ENCODE data around the gene MAOB.

The MAOB gene

DNA sequence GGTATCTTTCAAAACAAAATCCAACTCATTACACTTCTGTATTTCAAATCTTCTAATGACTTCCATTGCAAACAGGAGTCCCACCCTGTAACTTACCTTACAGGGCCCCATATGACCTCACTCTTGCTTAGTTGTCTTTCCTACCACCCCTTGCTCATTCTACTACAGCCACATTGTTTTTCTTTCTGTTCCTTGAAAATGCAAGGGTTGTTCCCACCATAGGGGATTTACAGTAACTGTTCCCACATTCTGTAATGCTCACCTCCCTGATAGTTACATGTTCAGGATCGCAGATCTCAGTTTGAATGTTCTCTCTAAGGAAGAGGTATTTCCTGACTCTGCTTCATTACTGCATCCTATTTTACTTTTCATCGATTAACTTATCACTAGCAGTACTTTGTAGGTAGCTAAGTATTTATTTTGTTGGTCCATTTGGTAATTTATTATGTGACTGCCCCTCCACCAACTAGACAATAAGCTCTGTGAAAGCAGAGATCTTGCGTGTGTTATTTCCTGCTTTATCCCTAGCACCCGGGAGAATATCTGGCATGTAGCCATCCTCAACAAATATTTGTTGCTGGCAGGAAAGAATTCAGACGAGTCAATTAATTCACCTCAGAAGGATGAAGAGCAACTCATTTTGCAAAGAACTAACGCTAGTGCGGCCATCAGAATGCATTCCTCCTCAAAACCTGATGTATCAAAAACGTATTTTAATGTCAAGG, 21.4 kb downstream of the MAOB start:
- DNase-seq = no peak

DNA sequence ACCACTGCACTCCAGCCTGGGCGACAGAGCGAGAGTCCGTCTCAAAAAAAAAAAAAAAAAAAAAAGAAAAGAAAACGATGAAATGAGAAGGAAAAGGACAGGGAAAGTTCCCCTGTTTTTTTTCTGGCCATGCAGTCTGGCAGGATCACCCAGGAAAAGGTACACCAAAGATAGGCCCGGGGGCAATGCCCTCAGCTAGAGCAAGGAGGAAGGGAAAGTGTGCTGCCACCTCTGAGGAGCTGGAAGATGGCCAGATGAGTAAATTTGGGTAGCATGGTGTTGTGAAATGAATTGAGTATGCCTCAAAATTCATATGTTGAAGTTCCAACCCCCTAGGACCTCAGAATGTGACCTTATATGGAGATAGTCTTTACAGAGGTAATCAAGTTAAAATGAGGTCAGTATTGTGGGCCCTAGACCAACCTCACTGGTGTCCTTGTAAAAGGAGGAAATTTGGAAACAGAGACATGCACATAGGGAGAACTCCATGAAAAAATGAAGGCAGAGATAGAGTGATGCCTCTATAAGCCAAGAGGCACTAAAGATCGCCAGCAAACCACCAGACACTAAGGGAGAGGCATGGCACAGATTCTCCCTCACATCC, 28.9 kb downstream of the MAOB start:
- no peak for DNase-seq

- no peak for DNase-seq
Observed at GRCh38 chrX:43850629-43851028, 31.6 kb downstream of the MAOB start.

- no peak for DNase-seq
Observed at GRCh38 chrX:43849173-43849572, 33.1 kb downstream of the MAOB start.

- DNase-seq = no peak
Observed at GRCh38 chrX:43847352-43847751, 34.9 kb downstream of the MAOB start.

GRCh38 chrX:43846558-43846957, 35.7 kb downstream of the MAOB start:
- no peak for DNase-seq

GRCh38 chrX:43845776-43846175, 36.5 kb downstream of the MAOB start:
- no peak for DNase-seq

GRCh38 chrX:43840265-43840664, 42.0 kb downstream of the MAOB start:
- DNase-seq = no peak

- DNase-seq = no peak
Observed at GRCh38 chrX:43836435-43837184, 45.6 kb downstream of the MAOB start.

DNA sequence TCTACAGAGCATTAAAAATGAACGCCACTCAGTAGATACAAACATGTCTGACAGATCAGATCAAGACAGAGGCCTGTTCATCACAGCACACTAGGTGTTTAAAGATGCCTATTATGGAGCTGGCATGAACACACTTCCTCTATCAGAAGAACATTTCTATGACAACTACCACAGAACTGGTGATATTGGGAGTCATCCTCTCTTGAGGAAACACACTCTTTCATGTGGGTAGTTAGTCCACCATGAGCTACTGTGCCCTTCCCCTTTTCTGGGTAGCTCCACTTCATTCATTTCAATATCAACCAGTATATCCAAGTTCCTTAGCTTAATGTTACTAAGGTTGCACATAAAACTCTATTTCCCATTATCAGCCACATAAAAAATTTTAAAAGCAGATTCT, 46.7 kb downstream of the MAOB start:
- no peak for DNase-seq

GRCh38 chrX:43827791-43828190, 54.5 kb downstream of the MAOB start:
- no peak for DNase-seq

DNA sequence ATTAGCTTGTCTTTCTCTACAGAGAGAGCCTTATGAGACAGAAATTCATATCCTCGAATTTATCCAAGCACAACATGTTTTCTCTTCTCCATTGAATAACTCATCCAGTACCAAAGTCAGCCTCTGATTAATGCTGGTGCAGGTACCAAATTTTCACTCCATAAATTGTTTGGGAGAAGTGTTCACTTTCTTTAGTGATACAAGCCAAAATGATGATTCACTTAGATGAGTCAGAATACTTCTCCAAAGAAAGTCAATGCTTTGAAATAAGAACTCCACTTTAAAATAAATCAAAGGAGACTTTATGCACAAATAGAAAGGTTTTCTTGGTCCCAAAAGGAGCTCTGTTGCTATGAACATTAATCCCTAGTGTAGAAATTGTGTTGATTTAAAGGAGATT, 60.2 kb downstream of the MAOB start:
- no peak for DNase-seq

- no peak for DNase-seq
Observed at GRCh38 chrX:43817444-43817843, 64.8 kb downstream of the MAOB start.

DNA sequence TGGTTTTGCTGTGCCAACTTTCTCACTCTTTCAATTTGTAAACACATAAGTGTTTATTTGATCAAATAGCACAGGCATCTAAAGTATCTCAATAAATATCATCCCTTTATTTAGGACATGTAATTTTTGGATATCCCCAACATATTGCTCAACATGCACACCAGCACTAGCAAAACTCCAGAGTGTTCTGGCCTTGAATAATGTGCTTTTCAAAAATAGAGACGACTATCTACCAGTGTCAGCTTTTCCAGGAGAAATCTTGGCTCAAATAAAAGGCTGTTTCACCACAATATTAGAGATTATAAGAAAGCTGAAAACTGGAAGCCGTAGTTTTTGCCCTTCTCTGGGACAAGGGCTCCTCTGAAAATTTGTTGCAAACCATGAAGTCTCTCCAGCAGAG, 67.0 kb downstream of the MAOB start:
- DNase-seq = no peak

DNA sequence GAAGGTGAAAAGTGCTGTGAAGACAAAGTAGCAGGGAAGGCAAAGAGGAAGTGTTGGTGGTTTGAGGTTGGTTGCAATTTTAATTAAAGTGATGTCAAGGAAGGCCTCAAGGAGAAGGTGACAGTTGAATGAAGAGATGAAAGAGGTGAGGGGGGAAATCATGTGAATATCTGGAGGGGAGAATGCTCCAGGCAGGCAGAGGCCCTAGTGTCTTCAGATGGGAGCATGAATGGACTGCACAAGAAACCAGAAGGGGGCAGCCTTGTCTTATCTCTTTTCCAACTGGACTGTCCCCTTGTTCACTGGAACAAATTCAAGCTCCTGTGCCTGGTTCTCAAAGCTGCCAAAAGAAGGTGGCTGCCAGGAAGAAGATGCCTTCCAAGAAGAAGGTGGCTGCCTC, 68.4 kb downstream of the MAOB start:
- DNase-seq = no peak

DNA sequence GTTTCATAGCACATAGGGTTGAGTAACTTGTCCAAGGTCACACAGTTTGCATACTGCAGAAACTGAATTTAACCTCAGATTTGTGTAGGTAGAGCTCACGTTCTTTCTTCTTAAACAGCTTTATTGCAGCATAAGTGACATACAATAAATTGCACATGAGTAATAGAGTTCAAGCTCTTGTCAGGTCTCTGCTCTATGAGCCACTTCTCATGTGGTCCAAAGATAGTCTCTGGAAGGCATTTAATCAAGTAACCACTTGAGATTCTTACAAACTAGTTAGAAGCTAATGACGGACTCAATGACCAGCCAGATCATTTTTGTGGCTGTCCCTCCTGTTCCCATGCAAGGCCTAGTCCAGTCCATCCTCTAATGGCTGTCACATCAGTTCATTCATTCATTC, 68.9 kb downstream of the MAOB start:
- DNase-seq = no peak

- DNase-seq = no peak
Observed at GRCh38 chrX:43809463-43809862, 72.8 kb downstream of the MAOB start.

GRCh38 chrX:43808231-43808630, 74.0 kb downstream of the MAOB start:
- DNase-seq = no peak

DNA sequence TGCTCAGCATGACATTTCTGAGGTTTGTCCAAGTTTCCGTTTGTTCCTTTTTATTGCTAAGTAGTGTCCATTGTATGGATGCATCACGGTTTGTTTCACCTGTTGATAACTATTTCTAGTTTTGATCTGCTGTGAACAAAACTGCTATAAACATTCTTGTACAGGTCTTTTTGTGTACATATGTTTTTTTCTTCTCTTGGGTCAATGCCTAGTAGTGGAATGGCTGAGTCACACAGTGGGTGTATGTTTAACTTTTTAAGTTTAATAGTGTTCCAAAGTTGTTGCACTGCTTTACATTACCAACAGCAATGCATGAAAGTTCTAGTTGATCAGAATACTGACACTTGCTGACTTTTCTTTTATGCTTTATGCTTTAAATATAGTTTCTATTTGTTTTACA, 76.7 kb downstream of the MAOB start:
- DNase-seq = no peak

GRCh38 chrX:43804021-43804420, 78.2 kb downstream of the MAOB start:
- DNase-seq = no peak

DNA sequence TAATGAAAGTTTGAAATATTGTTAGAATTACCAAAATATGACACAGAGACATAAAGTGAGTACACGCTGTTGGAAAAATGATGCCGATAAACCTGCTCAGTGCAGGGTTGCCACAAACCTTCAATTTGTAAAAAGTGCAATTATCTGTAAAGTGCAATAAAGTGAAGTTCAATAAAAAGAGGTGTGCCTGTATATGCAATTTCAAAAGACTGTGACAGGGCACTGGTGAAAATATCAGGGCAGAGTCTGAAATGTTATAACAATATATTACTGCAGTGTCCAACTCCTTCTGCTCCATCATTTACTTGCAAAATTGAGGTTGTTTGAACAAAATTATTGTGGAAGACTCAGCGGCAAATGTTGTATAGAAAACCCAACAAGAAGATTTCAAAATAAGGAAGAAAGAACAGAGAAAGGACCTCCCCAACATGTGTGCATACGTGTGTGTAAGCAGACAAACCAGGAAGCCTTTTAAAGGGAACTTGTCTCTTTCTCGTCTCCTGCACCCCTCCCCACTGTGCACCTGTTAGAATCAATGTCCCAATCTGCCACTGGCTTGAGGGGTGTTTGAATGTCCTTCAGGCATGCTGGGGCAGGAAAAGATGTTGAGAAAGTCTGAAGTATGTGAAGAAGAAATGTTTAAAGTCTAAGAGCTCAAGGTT, 96.2 kb downstream of the MAOB start:
- no peak for DNase-seq

DNA sequence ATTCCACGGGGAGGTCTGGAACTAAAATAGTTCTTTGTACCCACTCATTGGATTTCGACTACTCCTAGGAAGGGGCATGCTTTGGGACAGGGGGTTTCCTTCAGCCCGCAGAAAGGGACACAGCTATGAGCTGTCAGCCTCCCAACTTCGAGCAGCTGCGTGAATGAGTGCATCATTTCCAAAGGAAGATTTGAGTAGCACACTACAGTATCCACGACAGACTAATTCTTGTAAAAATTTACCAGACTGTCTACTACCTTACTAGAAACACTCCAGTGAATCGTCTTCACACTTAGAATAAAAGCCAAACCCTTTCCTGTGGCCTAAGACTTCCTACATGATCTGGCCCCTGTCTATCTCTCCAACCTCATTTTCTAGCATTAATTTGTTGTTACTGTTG, 124.2 kb downstream of the MAOB start:
- DNase-seq = no peak

DNA sequence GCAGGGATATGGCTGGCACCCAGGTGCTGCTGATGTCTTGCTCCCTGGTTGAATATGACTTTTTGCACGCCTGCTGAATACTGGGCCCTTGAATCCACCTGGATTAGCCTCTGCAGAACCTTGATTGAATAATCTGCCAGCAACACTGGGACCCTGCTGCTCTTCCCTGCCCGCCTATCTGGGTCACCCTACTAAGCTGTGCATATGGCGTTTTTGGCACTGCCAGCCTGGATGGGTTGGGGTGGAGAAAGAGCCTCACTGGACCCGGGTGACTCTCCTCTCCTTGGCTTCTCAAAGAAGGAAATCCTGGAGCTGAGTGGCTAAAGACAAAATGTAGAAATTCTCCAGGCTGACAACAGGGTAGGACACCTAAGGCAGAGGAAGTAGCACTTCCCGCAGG, 126.2 kb downstream of the MAOB start:
- DNase-seq = no peak

DNA sequence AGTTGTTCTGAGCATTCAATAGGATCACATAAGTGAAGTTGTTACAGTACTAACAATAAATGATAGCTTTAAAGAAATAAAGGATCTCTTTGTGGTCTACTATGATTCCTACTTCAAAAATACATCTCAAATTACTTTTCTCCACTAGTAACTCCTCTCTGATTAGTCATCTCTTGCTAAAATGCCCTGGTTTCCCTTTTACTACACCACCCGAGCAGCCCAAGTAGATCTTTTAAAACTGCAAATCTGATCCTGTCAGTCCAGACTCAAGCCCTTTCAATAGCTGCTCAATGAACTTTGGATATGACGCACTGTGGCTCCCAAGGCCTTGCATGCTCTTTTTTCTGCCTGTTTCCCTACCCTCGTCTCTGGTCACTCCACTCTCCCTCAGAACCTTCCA, 128.6 kb downstream of the MAOB start:
- no peak for DNase-seq

Data from activated CD4-positive, alpha-beta T cell treated with anti-CD3 and anti-CD28 coated beads for 1 hour (primary cell).